B cell (primary cell): Measurements from ENCODE around the gene NR6A1. TPM values are rescaled to one million over a fixed set of nuclear protein-coding genes. Genes with fewer than 3 reads are reported as not detected.

ENCODE experiments used
- ATAC-seq: fragments of 200-7000 bp; cut with Tn5 transposase; one replicate; pipeline ENCODE4 v1.10.0; 2021; ENCODE audit warnings: low read depth, mild to moderate bottlenecking, moderate number of reproducible peaks, moderate library complexity
- CTCF ChIA-PET: fragments of 350-600 bp; sonication (Branson Sonifier 250); formaldehyde crosslinking; loops from one replicate; lab custom pipeline; 2021; ENCODE audit warnings: antibody characterized with exemption, inconsistent platforms; lab: Charles Lee
- POLR2A ChIA-PET: fragments of 350-600 bp; sonication (Branson Sonifier 250); formaldehyde crosslinking; loops from one replicate; lab custom pipeline; 2021; ENCODE audit warnings: antibody characterized with exemption; lab: Charles Lee
- DNase-seq: peaks from one replicate; pipeline ENCODE4 v3.0.0; 2013
- H2AFZ ChIP-seq: 2 replicates; pipeline ENCODE4 v1.6.1; 2012; ENCODE audit warnings: mild to moderate bottlenecking, low read depth, low read length; ENCODE audit not compliant: insufficient read depth, poor library complexity, severe bottlenecking
- H3K27ac ChIP-seq, 2 donors: 1 replicate in 1 of 2; 2 replicates in 1 of 2; pipeline ENCODE4 v1.5.1; 2012 to 2013; ENCODE audit warnings: low read length in 2 of 2, mild to moderate bottlenecking in 2 of 2, moderate library complexity in 1 of 2
- H3K27me3 ChIP-seq, 4 experiments: fragments of 200-600 bp in 1 of 4; sonication (generic) in 1 of 4; replicated peaks in 1 of 4; 1 replicate in 2 of 4; 2 replicates in 2 of 4; pipeline versions ENCODE4 v1.6.1 to v1.7.0; 2013 to 2016; ENCODE audit warnings: low read length in 3 of 4, mild to moderate bottlenecking in 2 of 4, mixed read lengths in 1 of 4, moderate library complexity in 1 of 4; ENCODE audit not compliant: insufficient read depth in 4 of 4, control insufficient read depth in 3 of 4; ENCODE audit errors: control extremely low read depth in 1 of 4
- H3K36me3 ChIP-seq, 2 experiments: replicated peaks in 1 of 2; 1 replicate in 1 of 2; 2 replicates in 1 of 2; pipeline versions ENCODE4 v1.6.1 to v1.7.1; 2013; ENCODE audit warnings: low read length in 1 of 2; ENCODE audit not compliant: insufficient read depth in 2 of 2, control insufficient read depth in 1 of 2; ENCODE audit errors: control extremely low read depth in 1 of 2, extremely low read depth in 1 of 2
- H3K4me1 ChIP-seq, 2 donors: fragments of 200-600 bp in 1 of 2; sonication (generic) in 1 of 2; 1 replicate in 1 of 2; 2 replicates in 1 of 2; pipeline versions ENCODE4 v1.5.1 to v1.6.1; 2013 to 2017; ENCODE audit warnings: low read length in 2 of 2; ENCODE audit not compliant: control insufficient read depth in 2 of 2, insufficient read depth in 2 of 2
- H3K4me2 ChIP-seq: replicated peaks from 2 replicates; pipeline ENCODE3; 2012; ENCODE audit warnings: mild to moderate bottlenecking, low read depth, low read length; ENCODE audit not compliant: poor library complexity, severe bottlenecking
- H3K4me3 ChIP-seq, 5 experiments: fragments of 200-600 bp in 1 of 5; sonication (generic) in 1 of 5; 1 replicate in 3 of 5; 2 replicates in 2 of 5; pipeline versions ENCODE4 v1.5.1 to v1.7.0; 2011 to 2016; ENCODE audit warnings: low read length in 4 of 5, mild to moderate bottlenecking in 4 of 5, low read depth in 2 of 5, control low read depth in 1 of 5, moderate library complexity in 1 of 5; ENCODE audit not compliant: insufficient read depth in 1 of 5; ENCODE audit errors: control extremely low read depth in 1 of 5, extremely low read depth in 1 of 5
- H3K79me2 ChIP-seq: fragments of 200-600 bp; sonication (generic); one replicate; pipeline ENCODE4 v1.6.0; 2016; ENCODE audit warnings: low read length; ENCODE audit not compliant: control insufficient read depth, insufficient read depth
- H3K9ac ChIP-seq: fragments of 200-600 bp; sonication (generic); 2 replicates; pipeline ENCODE4 v1.6.1; 2017; ENCODE audit warnings: mild to moderate bottlenecking, low read length, moderate library complexity
- H3K9me3 ChIP-seq, 3 donors: one replicate each; pipeline versions ENCODE4 v1.6.1 to v1.7.1; 2013; ENCODE audit warnings: low read length in 2 of 3; ENCODE audit not compliant: control insufficient read depth in 2 of 3, insufficient read depth in 1 of 3; ENCODE audit errors: control extremely low read depth in 1 of 3
- H4K20me1 ChIP-seq: 2 replicates; pipeline ENCODE4 v1.6.0; 2012; ENCODE audit warnings: mild to moderate bottlenecking, low read length; ENCODE audit not compliant: insufficient read depth, control insufficient read depth, poor library complexity, severe bottlenecking
- H3K27ac Mint-ChIP-seq: one replicate; pipeline ENCODE4 v1.8.0; 2021; ENCODE audit warnings: mixed read lengths
- H3K27me3 Mint-ChIP-seq: one replicate; pipeline ENCODE4 v1.8.0; 2021; ENCODE audit warnings: mixed read lengths
- H3K4me1 Mint-ChIP-seq: one replicate; pipeline ENCODE4 v1.8.0; 2021; ENCODE audit warnings: mixed read lengths
- H3K4me3 Mint-ChIP-seq: one replicate; pipeline ENCODE4 v1.8.0; 2021; ENCODE audit warnings: mixed read lengths
- H3K9me3 Mint-ChIP-seq: one replicate; pipeline ENCODE4 v1.8.0; 2022; ENCODE audit warnings: mixed read lengths; ENCODE audit not compliant: insufficient read depth
- EZH2 ChIP-seq: IDR thresholded peaks from 2 replicates; pipeline ENCODE4 v1.6.1; 2012; ENCODE audit warnings: borderline replicate concordance, low read depth, mild to moderate bottlenecking, moderate library complexity, low read length; ENCODE audit not compliant: insufficient read depth, poor library complexity, severe bottlenecking
- WGBS: methylation state at CpG from one replicate; pipeline ENCODE4 v1.1.5; 2013; ENCODE audit warnings: missing lambda C conversion rate; ENCODE audit not compliant: insufficient coverage; 5-methylcytosine and 5-hydroxymethylcytosine counted together
- intact Hi-C: fragments of 100-400 bp; cut with micrococcal nuclease; formaldehyde crosslinking; loops from one replicate; pipeline ENCODE4 v1.10.0; 2022
- polyA plus RNA-seq: library from polyadenylated mRNA; depleted of rRNA; stranded (reverse); fragments of >200 nt; gene quantifications from 2 replicates; pipeline ENCODE4 v1.2.3, GENCODE V29; 2012
- total RNA-seq, 2 donors: library from RNA; stranded (reverse); fragments of 120-200 nt in 1 of 2; gene quantifications; 1 replicate in 1 of 2; 2 replicates in 1 of 2; pipeline versions ENCODE4 v1.2.3 to v1.2.4, GENCODE V29; 2013 to 2022
- TF ChIP-seq, protein P1 (sequence below): fragments of 200-600 bp; IDR thresholded peaks from one replicate; pipeline ENCODE4 v1.8.0; 2022; ENCODE audit warnings: antibody characterized with exemption, mild to moderate bottlenecking

Gene NR6A1
- total and polyA plus RNA-seq, 2 donors (not counting 1 experiment from before 2014, with no cell fraction given): 0.09 to 0.67 TPM

GRCh38 chr9:124590889-124591641, 180.0 kb downstream of the NR6A1 start:
- Histone ChIP-seq H3K36me3 (no peaks in the 10 kb centered on the region), H3K27me3 (peaks cover 0 to 3% (median 0%) of the 10 kb centered on the region in 4 experiments), H2AFZ (no peak overlapping the region), H3K4me3 (no peak overlapping the region), H4K20me1 (no peaks in the 10 kb centered on the region), H3K4me2 (no peak overlapping the region), H3K79me2 (no peaks in the 10 kb centered on the region), H3K27ac (no peak overlapping the region), H3K9ac (no peak overlapping the region), H3K9me3 (no peaks in the 10 kb centered on the region), H3K4me1 (no peaks in the 10 kb centered on the region)
- H3K27ac Mint-ChIP-seq: no peak overlapping the region
- no peaks in the 10 kb centered on the region for H3K4me1 Mint-ChIP-seq
- no peak overlapping the region for H3K4me3 Mint-ChIP-seq
- no peak for ATAC-seq
- intact Hi-C loops: no loop called here
- no peak for TF ChIP-seq EZH2
- 95% methylated on average over 5 of the region's 6 CpGs for WGBS
- ChIA-PET CTCF (no interaction called here), POLR2A (no interaction called here)
- peaks cover 4% of the 10 kb centered on the region for H3K27me3 Mint-ChIP-seq
- no peaks in the 10 kb centered on the region for H3K9me3 Mint-ChIP-seq
- no peak for DNase-seq

- Histone ChIP-seq H3K4me2 (no peak overlapping the region), H3K27me3 (no peaks in the 10 kb centered on the region), H2AFZ (no peak overlapping the region), H3K36me3 (no peaks in the 10 kb centered on the region), H3K9ac (no peak overlapping the region), H3K4me3 (no peak overlapping the region), H3K27ac (no peak overlapping the region), H4K20me1 (no peaks in the 10 kb centered on the region), H3K9me3 (peaks cover 0 to 2% (median 0%) of the 10 kb centered on the region in 3 donors), H3K79me2 (no peaks in the 10 kb centered on the region), H3K4me1 (no peaks in the 10 kb centered on the region)
- ATAC-seq (no peak), DNase-seq (no peak)
- Mint-ChIP-seq H3K27me3 (no peaks in the 10 kb centered on the region), H3K27ac (no peak overlapping the region), H3K9me3 (no peaks in the 10 kb centered on the region), H3K4me3 (no peak overlapping the region), H3K4me1 (no peaks in the 10 kb centered on the region)
- no peak for TF ChIP-seq EZH2
- TF ChIP-seq, protein P1, sequence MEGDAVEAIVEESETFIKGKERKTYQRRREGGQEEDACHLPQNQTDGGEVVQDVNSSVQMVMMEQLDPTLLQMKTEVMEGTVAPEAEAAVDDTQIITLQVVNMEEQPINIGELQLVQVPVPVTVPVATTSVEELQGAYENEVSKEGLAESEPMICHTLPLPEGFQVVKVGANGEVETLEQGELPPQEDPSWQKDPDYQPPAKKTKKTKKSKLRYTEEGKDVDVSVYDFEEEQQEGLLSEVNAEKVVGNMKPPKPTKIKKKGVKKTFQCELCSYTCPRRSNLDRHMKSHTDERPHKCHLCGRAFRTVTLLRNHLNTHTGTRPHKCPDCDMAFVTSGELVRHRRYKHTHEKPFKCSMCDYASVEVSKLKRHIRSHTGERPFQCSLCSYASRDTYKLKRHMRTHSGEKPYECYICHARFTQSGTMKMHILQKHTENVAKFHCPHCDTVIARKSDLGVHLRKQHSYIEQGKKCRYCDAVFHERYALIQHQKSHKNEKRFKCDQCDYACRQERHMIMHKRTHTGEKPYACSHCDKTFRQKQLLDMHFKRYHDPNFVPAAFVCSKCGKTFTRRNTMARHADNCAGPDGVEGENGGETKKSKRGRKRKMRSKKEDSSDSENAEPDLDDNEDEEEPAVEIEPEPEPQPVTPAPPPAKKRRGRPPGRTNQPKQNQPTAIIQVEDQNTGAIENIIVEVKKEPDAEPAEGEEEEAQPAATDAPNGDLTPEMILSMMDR: no peak
- ChIA-PET POLR2A (no interaction called here), CTCF (no interaction called here)
- WGBS: no CpG with 5 or more reads among the region's 5 CpGs
- intact Hi-C loops: no loop called here
Measured at GRCh38 chr9:124584631-124585030, 186.5 kb downstream of the NR6A1 start.
